Ureter (tissue), 1 donor: ENCODE measurements around the gene MYOD1. TPM values are rescaled to one million over a fixed set of nuclear protein-coding genes. Genes with fewer than 3 reads are reported as not detected.

Source experiments
- DNase-seq: peaks from one replicate; pipeline ENCODE4 v3.0.0-alpha.2; 2020; ENCODE audit warnings: low spot score
- total RNA-seq: library from RNA; stranded (reverse); gene quantifications from one replicate; pipeline ENCODE4 v1.2.4, GENCODE V29; 2023
- donor health status: DM: yes; HTN: yes; CAD: no.

MYOD1 gene
- total RNA-seq, 1 donor from 2014 or later, result not detected

- no peak for DNase-seq
These were observed 30.8 kb downstream of the MYOD1 start for GRCh38 chr11:17750013-17750800.

- DNase-seq, result no peak
These were observed 31.4 kb downstream of the MYOD1 start for GRCh38 chr11:17750801-17751165.

- no peak for DNase-seq
These were observed 32.2 kb downstream of the MYOD1 start for GRCh38 chr11:17751558-17751957.

- DNase-seq, result no peak
These were observed 32.8 kb downstream of the MYOD1 start for GRCh38 chr11:17752144-17752543.

GRCh38 chr11:17753153-17753552, 33.8 kb downstream of the MYOD1 start:
- no peak for DNase-seq

- DNase-seq, result no peak
These were observed 34.3 kb downstream of the MYOD1 start for GRCh38 chr11:17753641-17754040.

GRCh38 chr11:17755891-17756290, 36.5 kb downstream of the MYOD1 start:
- no peak for DNase-seq

GRCh38 chr11:17760102-17761029, 41.0 kb downstream of the MYOD1 start:
- DNase-seq, result no peak

- no peak for DNase-seq
These were observed 43.1 kb downstream of the MYOD1 start for GRCh38 chr11:17762309-17762974.

- DNase-seq, result no peak
These were observed 43.9 kb downstream of the MYOD1 start for GRCh38 chr11:17763244-17763643.

GRCh38 chr11:17763703-17764102, 44.3 kb downstream of the MYOD1 start:
- DNase-seq, result no peak

- no peak for DNase-seq
These were observed 45.3 kb downstream of the MYOD1 start for GRCh38 chr11:17764446-17765218.

GRCh38 chr11:17765356-17766072, 46.1 kb downstream of the MYOD1 start:
- no peak for DNase-seq

GRCh38 chr11:17766073-17766359, 46.6 kb downstream of the MYOD1 start:
- no peak for DNase-seq

GRCh38 chr11:17766590-17766989, 47.2 kb downstream of the MYOD1 start:
- DNase-seq, result no peak

GRCh38 chr11:17767301-17767885, 48.0 kb downstream of the MYOD1 start:
- no peak for DNase-seq

- DNase-seq, result no peak
These were observed 48.5 kb downstream of the MYOD1 start for GRCh38 chr11:17767914-17768313.

- no peak for DNase-seq
These were observed 49.2 kb downstream of the MYOD1 start for GRCh38 chr11:17768547-17768946.

- DNase-seq, result no peak
These were observed 49.8 kb downstream of the MYOD1 start for GRCh38 chr11:17769218-17769617.

GRCh38 chr11:17770048-17770652, 50.8 kb downstream of the MYOD1 start:
- DNase-seq, result no peak
